ENCODE measurements around the gene PLA2G4A.

The PLA2G4A gene

GRCh38 chr1:186854102-186854501 is 25.4 kb downstream of the PLA2G4A start:
- no peak for DNase-seq (ENCODE audit: low read depth)
- no peak overlapping the region for H3K4me3 ChIP-seq (replicated peaks; ENCODE audit: low read depth, low read length)
- TF ChIP-seq CTCF (IDR thresholded peaks at IDR 0.05; ENCODE audit: low read length, missing control alignments), result no peak

- no peak for DNase-seq (ENCODE audit: low read depth)
- H3K4me3 ChIP-seq (replicated peaks; ENCODE audit: low read depth, low read length), result no peak overlapping the region
- TF ChIP-seq CTCF (IDR thresholded peaks at IDR 0.05; ENCODE audit: low read length, missing control alignments), result no peak
These were observed 30.2 kb downstream of the PLA2G4A start for GRCh38 chr1:186858923-186859322.

- no peak overlapping the region for H3K4me3 ChIP-seq (replicated peaks; ENCODE audit: low read depth, low read length)
- no peak for DNase-seq (ENCODE audit: low read depth)
- no peak for TF ChIP-seq CTCF (IDR thresholded peaks at IDR 0.05; ENCODE audit: low read length, missing control alignments)
These were observed 31.2 kb downstream of the PLA2G4A start for GRCh38 chr1:186859995-186860394.

- H3K4me3 ChIP-seq (replicated peaks; ENCODE audit: low read depth, low read length), result no peak overlapping the region
- no peak for TF ChIP-seq CTCF (IDR thresholded peaks at IDR 0.05; ENCODE audit: low read length, missing control alignments)
- no peak for DNase-seq (ENCODE audit: low read depth)
These were observed 35.5 kb downstream of the PLA2G4A start for GRCh38 chr1:186864296-186864695.

GRCh38 chr1:186865253-186865652 is 36.5 kb downstream of the PLA2G4A start:
- no peak for DNase-seq (ENCODE audit: low read depth)
- H3K4me3 ChIP-seq (replicated peaks; ENCODE audit: low read depth, low read length), result no peak overlapping the region
- no peak for TF ChIP-seq CTCF (IDR thresholded peaks at IDR 0.05; ENCODE audit: low read length, missing control alignments)

GRCh38 chr1:186865857-186866256 is 37.1 kb downstream of the PLA2G4A start:
- H3K4me3 ChIP-seq (replicated peaks; ENCODE audit: low read depth, low read length), result no peak overlapping the region
- TF ChIP-seq CTCF (IDR thresholded peaks at IDR 0.05; ENCODE audit: low read length, missing control alignments), result no peak
- DNase-seq (ENCODE audit: low read depth), result no peak

- TF ChIP-seq CTCF (IDR thresholded peaks at IDR 0.05; ENCODE audit: low read length, missing control alignments), result no peak
These were observed 40.9 kb downstream of the PLA2G4A start for GRCh38 chr1:186869526-186870228.

More at GRCh38 chr1:186869526-186870228, 40.9 kb downstream of the PLA2G4A start:
- no peak overlapping the region for H3K4me3 ChIP-seq (replicated peaks; ENCODE audit: low read depth, low read length)
- no peak for DNase-seq (ENCODE audit: low read depth)
